ENCODE results near the gene SSC5D.

Gene SSC5D

DNA sequence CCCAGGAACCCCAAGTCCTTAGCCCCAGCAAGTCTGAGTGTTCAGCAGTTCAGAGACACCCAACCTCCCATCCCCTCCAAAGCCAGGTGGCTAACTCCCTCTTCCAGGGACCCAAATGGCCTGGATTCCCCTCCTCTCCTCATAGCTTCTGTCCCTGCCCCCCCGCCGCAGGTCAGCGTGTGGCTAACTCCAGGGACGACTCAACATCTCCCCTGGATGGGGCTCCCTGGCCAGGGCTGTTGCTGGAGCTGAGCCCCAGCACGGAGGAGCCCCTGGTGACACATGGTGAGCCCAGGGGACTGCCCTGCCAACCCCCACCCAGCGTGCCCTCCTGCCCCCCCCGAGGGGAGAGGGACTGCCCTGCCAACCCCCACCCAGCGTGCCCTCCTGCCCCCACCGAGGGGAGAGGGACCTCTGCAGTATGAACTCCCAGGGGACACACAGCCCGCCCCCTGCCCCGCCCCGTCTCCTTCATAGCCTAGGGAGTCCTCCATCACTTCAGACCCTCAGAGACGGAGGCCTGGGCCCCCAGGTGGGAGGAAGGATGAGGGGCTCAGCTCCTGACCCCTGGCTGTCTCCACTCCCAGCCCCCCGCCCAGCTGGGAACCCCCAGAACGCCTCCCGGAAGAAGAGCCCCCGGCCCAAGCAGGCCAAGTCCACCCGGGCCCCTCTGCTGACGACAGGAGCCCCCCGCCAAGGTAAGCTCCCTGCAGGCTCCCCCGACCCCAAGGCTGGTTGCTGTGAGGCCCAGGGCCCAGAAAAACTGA, 1.7 kb downstream of the SSC5D start:
- TF ChIP-seq, protein P1, sequence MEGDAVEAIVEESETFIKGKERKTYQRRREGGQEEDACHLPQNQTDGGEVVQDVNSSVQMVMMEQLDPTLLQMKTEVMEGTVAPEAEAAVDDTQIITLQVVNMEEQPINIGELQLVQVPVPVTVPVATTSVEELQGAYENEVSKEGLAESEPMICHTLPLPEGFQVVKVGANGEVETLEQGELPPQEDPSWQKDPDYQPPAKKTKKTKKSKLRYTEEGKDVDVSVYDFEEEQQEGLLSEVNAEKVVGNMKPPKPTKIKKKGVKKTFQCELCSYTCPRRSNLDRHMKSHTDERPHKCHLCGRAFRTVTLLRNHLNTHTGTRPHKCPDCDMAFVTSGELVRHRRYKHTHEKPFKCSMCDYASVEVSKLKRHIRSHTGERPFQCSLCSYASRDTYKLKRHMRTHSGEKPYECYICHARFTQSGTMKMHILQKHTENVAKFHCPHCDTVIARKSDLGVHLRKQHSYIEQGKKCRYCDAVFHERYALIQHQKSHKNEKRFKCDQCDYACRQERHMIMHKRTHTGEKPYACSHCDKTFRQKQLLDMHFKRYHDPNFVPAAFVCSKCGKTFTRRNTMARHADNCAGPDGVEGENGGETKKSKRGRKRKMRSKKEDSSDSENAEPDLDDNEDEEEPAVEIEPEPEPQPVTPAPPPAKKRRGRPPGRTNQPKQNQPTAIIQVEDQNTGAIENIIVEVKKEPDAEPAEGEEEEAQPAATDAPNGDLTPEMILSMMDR (IDR thresholded peaks at IDR 0.05; ENCODE audit: low read depth, low read length) = no peak
- H3K4me3 ChIP-seq (replicated peaks in 1 of 2; ENCODE audit: low read depth in 2 of 2, low read length in 2 of 2) = no peak overlapping the region
- no peak for DNase-seq (ENCODE audit: low read depth in 2 of 2)

DNA sequence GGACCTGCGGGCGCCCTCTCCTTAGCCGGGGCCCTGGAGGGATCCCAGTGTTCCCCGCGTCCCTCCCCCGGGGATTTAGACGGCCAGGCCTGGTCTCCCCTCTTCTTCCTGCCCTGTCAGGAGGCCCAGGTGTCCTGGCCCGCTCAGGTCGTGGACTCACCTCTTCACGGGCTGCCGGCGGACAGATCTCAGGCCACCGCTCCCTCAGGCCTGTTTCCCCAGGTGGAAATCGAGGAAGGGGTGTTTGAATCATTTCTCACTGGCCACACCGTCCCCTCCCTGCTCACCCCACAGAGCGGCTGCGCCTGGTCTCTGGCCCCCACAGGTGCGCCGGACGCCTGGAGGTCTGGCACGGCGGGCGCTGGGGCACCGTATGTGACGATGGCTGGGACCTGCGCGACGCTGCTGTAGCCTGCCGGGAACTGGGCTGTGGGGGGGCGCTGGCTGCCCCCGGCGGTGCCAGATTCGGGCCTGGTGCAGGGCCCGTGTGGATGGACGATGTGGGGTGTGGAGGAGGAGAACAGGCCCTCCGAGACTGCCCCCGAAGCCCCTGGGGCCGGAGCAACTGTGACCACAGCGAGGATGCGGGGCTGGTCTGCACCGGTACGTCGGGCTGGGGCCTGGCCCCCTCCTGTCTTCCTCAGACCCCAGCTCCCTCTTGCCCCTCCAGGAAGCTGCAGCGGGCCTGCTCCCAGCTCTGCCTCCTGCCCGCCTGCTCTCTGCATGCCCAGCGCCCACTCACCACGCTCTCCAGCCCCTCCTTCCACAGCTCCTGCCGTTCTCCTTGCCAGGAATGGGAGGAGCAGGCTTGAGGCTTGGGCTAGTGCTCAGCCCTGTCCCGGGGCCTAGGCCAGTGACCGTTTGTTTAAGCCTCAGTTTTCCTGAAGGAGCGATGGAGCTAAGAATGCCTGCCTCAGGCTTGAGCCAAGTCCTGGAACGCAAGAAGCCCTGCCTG, 2.5 kb downstream of the SSC5D start:
- TF ChIP-seq, protein P1 (IDR thresholded peaks at IDR 0.05; ENCODE audit: low read depth, low read length) = no peak
- peak in 1 of 2 donors; percentile 36 for DNase-seq (ENCODE audit: low read depth in 2 of 2)
- H3K4me3 ChIP-seq (replicated peaks in 1 of 2; ENCODE audit: low read depth in 2 of 2, low read length in 2 of 2) = no peak overlapping the region

DNA sequence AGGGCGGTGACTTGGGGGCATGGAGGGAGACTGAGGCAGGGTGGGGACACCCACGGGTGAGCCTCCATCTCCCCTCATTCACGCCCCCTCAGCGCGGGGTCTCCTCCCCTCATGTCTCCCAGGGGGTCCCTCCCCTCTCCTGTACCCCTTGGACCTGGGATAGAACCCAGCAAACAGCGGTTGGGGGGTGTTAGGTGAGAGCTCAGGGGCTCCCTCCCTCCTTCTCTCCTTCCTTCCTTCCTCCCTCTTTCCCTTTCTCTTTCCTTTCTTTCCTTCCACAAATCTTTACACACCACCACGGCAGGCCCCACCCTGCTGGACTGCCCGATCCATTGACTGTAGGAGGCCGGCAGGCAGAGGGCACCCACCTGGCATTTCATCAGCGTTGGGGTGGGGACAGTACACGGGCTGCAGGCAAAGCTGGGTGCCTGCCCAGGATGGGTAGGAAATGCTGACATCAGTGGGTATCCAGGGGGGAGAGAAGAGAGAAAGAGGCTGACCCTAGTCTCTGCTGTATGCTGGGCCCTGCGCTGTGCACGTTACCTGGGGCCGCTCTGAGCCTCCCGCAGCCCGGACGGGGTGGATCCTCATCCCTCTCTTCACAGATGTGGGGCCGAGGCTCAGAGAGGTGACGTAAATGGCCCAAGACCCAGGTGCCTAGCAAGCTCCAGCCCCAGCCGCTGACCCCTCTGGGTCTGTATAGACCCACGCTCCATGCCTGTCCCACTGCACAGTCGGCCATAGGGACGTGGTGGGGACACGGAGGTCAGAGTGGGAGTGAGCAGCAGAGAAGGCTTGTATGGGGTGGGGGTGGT, 3.5 kb downstream of the SSC5D start:
- DNase-seq (ENCODE audit: low read depth in 2 of 2) = no peak
- H3K4me3 ChIP-seq (replicated peaks in 1 of 2; ENCODE audit: low read depth in 2 of 2, low read length in 2 of 2) = no peak overlapping the region
- TF ChIP-seq, protein P1 (IDR thresholded peaks at IDR 0.05; ENCODE audit: low read depth, low read length) = no peak

DNA sequence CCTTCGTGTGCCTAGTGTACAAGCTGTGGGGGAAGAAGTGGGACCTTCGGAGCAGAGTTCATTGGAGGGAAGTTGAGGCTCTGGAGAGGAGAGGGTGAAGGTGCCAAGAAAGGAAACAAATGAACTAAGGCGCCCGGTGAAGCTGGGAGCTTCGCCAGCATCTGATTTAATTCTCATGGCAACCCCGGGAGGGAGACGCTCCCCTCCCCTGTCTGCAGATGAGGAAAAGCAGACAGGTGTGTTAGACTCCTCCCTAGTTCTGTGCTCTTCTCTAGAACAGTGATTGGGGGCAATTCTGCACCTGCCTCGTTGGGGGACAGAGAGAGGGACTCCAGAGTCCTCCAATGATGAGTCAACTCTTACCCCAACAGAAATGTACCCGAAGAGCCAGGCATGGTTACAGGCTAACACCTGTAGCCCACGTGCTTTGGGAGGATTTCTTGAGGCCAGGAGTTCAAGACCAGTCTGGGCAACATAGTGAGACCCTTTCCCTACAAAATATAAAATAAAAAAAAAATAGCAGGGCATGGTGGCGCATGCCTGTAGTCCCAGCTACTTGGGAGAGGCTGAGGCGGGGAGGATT, 4.2 kb downstream of the SSC5D start:
- no peak overlapping the region for H3K4me3 ChIP-seq (replicated peaks in 1 of 2; ENCODE audit: low read depth in 2 of 2, low read length in 2 of 2)
- TF ChIP-seq, protein P1 (IDR thresholded peaks at IDR 0.05; ENCODE audit: low read depth, low read length) = no peak
- no peak for DNase-seq (ENCODE audit: low read depth in 2 of 2)

DNA sequence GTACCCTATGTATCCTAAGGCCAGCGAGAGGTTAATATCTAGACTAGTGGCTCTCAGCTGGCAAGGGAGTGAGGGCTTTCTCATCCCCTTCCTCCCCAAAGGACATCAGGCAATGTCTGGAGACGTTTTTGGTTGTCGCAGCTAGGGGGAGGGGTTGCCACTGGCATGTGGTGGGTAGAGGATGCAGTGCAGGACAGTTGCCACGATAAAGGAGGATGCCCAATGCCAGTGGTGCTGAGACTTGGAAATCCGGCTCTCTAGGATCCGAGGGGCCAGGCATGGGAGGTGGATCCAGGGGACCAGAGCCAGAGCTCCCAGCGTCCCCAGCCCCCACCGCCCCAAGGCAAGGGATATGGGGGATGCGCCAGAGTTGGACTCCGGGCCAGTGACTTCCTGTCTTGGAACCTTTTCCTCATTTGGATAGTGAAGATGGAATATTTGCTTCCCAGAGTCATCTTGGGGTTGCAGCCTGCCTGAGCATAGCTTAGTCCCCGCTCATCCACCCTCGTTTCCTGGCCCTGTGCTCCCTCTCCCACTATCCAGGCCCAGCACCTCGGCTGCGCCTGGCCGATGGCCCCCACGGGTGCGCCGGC, 4.9 kb downstream of the SSC5D start:
- peak overlapping the region; percentile 13 to 62 for H3K4me3 ChIP-seq (replicated peaks in 1 of 2; ENCODE audit: low read depth in 2 of 2, low read length in 2 of 2)
- DNase-seq (ENCODE audit: low read depth in 2 of 2) = peak; percentile 44 to 62
- TF ChIP-seq, protein P1 (IDR thresholded peaks at IDR 0.05; ENCODE audit: low read depth, low read length) = no peak
